ENCODE data around the gene GADD45GIP1.

GADD45GIP1 gene

DNA sequence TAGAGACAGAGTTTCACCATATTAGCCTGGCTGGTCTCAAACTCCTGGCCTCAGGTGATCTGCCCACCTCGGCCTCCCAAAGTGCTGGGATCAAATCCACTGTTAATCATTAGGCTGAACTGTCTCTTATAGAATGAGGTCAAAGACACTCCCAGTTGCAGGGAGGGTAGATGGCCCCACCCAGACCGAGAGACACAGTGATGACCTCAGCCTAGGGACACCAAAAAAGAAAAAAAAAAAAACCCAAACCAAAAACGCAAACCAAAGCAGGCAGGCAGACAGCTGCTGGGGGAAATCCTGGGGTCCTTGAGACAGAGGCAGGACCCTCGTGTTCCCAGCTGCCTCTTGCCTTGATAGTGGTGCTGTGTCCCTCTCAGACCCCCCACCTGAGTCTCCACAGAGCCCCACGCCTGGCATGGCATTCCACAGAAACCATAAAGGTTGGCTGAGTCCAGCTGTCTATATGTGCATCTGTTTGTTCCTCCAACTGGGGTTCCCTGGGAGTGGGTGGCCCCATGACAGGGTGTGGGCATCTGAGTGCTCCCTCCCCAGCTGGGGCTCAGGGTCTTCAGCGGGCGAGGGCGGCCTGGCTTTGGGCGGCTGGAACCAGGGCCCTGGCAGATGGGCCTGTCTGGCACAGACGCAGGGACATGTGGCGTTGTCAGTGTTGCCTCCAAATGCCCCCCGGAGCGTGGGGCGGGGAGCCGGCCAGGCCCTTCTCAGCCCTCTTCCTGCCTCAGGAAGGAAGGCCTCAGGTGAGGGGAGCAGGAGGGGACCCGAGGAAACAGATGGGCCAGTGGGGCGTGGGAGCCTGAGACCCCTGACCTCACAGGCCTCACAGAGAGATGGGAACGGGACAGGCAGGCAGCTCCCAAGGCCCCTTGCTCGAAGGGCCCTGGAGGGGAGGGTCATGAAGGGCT is 17.5 kb upstream of the GADD45GIP1 start:
- Histone ChIP-seq H3K27me3 (ENCODE audit: insufficient read depth, low read length) (peaks cover 10% of the 10 kb centered on the region; the same call in 1 of the 2 replicates), H3K79me2 (ENCODE audit: insufficient read depth, low read length) (no peaks in the 10 kb centered on the region), H4K20me1 (ENCODE audit: insufficient read depth, low read length) (no peaks in the 10 kb centered on the region), H3K9me2 (ENCODE audit: low read depth, low read length) (no peaks in the 10 kb centered on the region), H3K9ac (ENCODE audit: low read length) (no peak overlapping the region), H2AFZ (ENCODE audit: low read length) (no peak overlapping the region), H3K4me3 (ENCODE audit: low read depth, low read length, poor library complexity, severe bottlenecking) (no peak overlapping the region), H3F3A (ENCODE audit: insufficient read depth, low read length) (no peaks in the 10 kb centered on the region), H3K27ac (ENCODE audit: low read depth, low read length, poor library complexity, severe bottlenecking) (no peak overlapping the region), H3K4me1 (ENCODE audit: insufficient read depth, low read length, severe bottlenecking) (no peaks in the 10 kb centered on the region), H3K9me3 (ENCODE audit: low read length) (no peaks in the 10 kb centered on the region), H3K4me2 (ENCODE audit: low read length) (no peak overlapping the region), H3K36me3 (ENCODE audit: insufficient read depth, low read length) (no peaks in the 10 kb centered on the region)
- TF ChIP-seq, protein P1, sequence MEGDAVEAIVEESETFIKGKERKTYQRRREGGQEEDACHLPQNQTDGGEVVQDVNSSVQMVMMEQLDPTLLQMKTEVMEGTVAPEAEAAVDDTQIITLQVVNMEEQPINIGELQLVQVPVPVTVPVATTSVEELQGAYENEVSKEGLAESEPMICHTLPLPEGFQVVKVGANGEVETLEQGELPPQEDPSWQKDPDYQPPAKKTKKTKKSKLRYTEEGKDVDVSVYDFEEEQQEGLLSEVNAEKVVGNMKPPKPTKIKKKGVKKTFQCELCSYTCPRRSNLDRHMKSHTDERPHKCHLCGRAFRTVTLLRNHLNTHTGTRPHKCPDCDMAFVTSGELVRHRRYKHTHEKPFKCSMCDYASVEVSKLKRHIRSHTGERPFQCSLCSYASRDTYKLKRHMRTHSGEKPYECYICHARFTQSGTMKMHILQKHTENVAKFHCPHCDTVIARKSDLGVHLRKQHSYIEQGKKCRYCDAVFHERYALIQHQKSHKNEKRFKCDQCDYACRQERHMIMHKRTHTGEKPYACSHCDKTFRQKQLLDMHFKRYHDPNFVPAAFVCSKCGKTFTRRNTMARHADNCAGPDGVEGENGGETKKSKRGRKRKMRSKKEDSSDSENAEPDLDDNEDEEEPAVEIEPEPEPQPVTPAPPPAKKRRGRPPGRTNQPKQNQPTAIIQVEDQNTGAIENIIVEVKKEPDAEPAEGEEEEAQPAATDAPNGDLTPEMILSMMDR (IDR thresholded peaks at IDR 0.05; ENCODE audit: low read length), result no peak
- TF ChIP-seq EZH2 (IDR thresholded peaks at IDR 0.05; ENCODE audit: borderline replicate concordance, low read length), result no peak

DNA sequence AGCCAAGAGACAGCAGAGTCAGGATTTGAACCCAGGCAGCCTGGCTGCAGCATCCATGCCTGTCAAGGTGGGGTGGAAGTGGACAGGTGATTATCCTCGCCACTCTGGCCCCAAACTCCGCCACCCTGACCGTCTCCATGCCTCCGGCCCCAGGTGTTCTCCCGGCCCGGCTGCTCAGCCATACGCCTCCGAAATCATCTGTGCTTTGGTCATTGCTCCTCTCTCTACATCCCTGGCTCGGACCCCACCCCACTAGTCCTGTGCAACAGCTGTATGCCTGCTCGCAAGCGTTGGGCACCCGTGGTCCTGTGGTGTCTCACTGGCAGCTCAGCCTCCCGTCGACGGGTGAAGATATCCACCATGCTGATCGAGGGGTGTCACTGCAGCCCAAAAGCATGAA is 16.2 kb upstream of the GADD45GIP1 start:
- TF ChIP-seq, protein P1 (IDR thresholded peaks at IDR 0.05; ENCODE audit: low read length), result no peak
- TF ChIP-seq EZH2 (IDR thresholded peaks at IDR 0.05; ENCODE audit: borderline replicate concordance, low read length), result no peak
- H3K79me2 ChIP-seq (ENCODE audit: insufficient read depth, low read length), result no peaks in the 10 kb centered on the region
- H3K27me3 ChIP-seq (ENCODE audit: insufficient read depth, low read length), result peaks cover 10% of the 10 kb centered on the region; the same call in 1 of the 2 replicates
- no peaks in the 10 kb centered on the region for H3K9me2 ChIP-seq (ENCODE audit: low read depth, low read length)
- H3K4me2 ChIP-seq (ENCODE audit: low read length), result no peak overlapping the region
- H3K4me1 ChIP-seq (ENCODE audit: insufficient read depth, low read length, severe bottlenecking), result no peaks in the 10 kb centered on the region
- H3K9me3 ChIP-seq (ENCODE audit: low read length), result no peaks in the 10 kb centered on the region
- no peaks in the 10 kb centered on the region for H3K36me3 ChIP-seq (ENCODE audit: insufficient read depth, low read length)
- no peak overlapping the region for H3K27ac ChIP-seq (ENCODE audit: low read depth, low read length, poor library complexity, severe bottlenecking)
- no peak overlapping the region for H3K9ac ChIP-seq (ENCODE audit: low read length)
- H4K20me1 ChIP-seq (ENCODE audit: insufficient read depth, low read length), result no peaks in the 10 kb centered on the region
- H2AFZ ChIP-seq (ENCODE audit: low read length), result no peak overlapping the region
- no peaks in the 10 kb centered on the region for H3F3A ChIP-seq (ENCODE audit: insufficient read depth, low read length)
- H3K4me3 ChIP-seq (ENCODE audit: low read depth, low read length, poor library complexity, severe bottlenecking), result no peak overlapping the region

DNA sequence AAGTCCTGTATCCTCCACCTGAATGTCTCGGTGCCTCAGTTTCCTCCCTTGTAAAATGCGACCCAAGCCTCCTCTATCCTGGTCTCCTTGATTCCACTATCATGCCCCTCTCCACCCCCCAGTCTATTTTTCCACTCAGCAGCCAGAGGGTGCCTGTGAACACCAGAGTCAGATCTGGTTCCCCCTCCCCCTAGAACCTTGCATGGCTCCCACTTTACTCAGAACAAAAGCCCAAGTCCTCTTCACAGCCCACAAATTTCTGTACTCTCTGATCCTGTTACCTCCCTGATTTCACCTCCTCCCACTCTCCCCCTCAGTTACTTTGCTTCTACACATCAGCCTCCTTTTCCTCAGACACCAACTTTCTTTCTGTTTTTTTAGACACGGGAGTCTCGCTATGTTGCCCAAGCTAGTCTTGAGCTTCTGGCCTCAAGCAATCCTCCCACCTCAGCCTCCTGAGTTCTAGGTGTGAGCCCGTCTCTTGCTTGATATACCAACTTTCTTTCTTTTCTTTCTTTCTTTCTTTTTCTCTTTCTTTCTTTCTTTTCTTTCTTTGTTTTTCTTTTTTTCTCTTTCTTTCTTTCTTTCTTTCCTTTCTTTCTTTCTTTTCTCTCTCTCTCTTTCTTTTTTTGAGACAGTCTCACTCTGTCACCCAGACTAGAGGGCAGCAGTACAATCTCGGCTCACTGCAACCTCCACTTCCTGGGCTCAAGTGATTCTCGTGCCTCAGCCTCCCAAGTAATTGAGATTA is 13.2 kb upstream of the GADD45GIP1 start:
- Histone ChIP-seq H3F3A (ENCODE audit: insufficient read depth, low read length) (no peaks in the 10 kb centered on the region), H3K27ac (ENCODE audit: low read depth, low read length, poor library complexity, severe bottlenecking) (no peak overlapping the region), H3K27me3 (ENCODE audit: insufficient read depth, low read length) (peaks cover 5% of the 10 kb centered on the region; the same call in 1 of the 2 replicates), H3K36me3 (ENCODE audit: insufficient read depth, low read length) (no peaks in the 10 kb centered on the region), H3K9me2 (ENCODE audit: low read depth, low read length) (no peaks in the 10 kb centered on the region), H3K4me1 (ENCODE audit: insufficient read depth, low read length, severe bottlenecking) (no peaks in the 10 kb centered on the region), H4K20me1 (ENCODE audit: insufficient read depth, low read length) (no peaks in the 10 kb centered on the region), H3K4me3 (ENCODE audit: low read depth, low read length, poor library complexity, severe bottlenecking) (no peak overlapping the region), H3K9ac (ENCODE audit: low read length) (no peak overlapping the region), H2AFZ (ENCODE audit: low read length) (no peak overlapping the region), H3K4me2 (ENCODE audit: low read length) (no peak overlapping the region), H3K79me2 (ENCODE audit: insufficient read depth, low read length) (no peaks in the 10 kb centered on the region), H3K9me3 (ENCODE audit: low read length) (no peaks in the 10 kb centered on the region)
- no peak for TF ChIP-seq EZH2 (IDR thresholded peaks at IDR 0.05; ENCODE audit: borderline replicate concordance, low read length)
- TF ChIP-seq, protein P1 (IDR thresholded peaks at IDR 0.05; ENCODE audit: low read length), result no peak
